ENCODE data around the gene LTB4R. TPM values are rescaled to one million over a fixed set of nuclear protein-coding genes. Genes with fewer than 3 reads are reported as not detected.
A peak's percentile ranks its signal among the peaks of the same experiment; 100 is the strongest.

Gene LTB4R
- polyA plus RNA-seq, 4 donors: 2.6 to 4.7 (median 3.8) TPM

GRCh38 chr14:24366413-24366720 is 55.1 kb downstream of the LTB4R start:
- DNase-seq (ENCODE audit: low read depth in 4 of 4, low spot score in 3 of 4): no peak

DNA sequence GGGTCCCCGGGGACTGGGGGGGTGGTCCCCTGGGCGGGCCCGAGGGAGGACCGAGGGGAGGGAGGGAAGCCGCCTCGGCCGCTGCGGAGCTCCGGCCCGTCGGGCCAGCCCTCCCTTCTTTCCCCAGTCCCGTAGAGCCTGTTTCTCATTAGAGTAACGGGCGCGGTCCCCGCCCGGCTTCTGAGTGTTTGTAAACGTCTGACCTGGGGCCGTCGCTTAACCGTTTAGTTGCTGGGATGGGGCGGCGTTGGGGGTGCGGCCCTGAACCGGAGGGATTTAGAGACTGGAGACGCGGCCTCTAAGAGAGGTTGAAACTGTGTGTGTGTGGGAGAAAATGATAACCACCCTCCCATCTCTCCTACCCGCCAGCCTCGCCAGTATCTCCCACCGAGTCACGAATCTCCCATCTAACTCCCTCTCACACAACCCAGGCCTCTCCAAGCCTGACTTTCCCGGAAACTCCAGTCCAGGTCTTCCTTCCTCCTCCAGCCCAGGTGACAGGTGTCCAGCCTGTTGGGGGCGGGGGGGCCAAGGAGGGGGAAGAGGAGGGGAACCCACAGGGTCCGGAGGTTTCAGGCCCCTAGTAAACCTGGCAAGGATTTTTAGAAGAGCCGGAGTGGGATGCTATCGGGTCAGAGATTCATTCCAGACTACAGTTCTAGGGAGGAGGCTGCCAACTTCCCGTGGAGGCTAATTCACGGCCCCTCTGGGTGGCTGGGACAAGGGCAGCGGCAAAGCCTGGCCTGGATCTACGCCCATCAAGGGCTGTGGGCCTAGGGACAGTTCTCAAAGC is 55.6 kb downstream of the LTB4R start:
- peak; percentile 92 to 96 (median 93) for DNase-seq (ENCODE audit: low read depth in 4 of 4, low spot score in 3 of 4)

Other genes with a start within 250 kb of the LTB4R start
- gene CPNE6, start 239.9 kb upstream of the LTB4R start, polyA plus RNA-seq (ENCODE audit: insufficient read length in 4 of 4): under 1 TPM in 1 of 4 donors, not detected in 3; 0.03 TPM
- 10 to 100 TPM; 25.4 to 39.1 (median 30.4) TPM for gene PCK2, start 217.2 kb upstream of the LTB4R start, polyA plus RNA-seq (ENCODE audit: insufficient read length in 4 of 4)
- gene DCAF11, start 196.7 kb upstream of the LTB4R start, polyA plus RNA-seq (ENCODE audit: insufficient read length in 4 of 4): 10 to 100 TPM; 79.8 to 83.5 (median 81.4) TPM
- gene NRL, start 196.6 kb upstream of the LTB4R start, polyA plus RNA-seq (ENCODE audit: insufficient read length in 4 of 4): 1 to 10 TPM; 2.5 to 3.7 (median 2.8) TPM
- gene FITM1, start 180.8 kb upstream of the LTB4R start, polyA plus RNA-seq (ENCODE audit: insufficient read length in 4 of 4): 1 to 10 TPM in 2 of 4 donors, under 1 TPM in 2; 0.87 to 1.2 (median 0.97) TPM
- gene PSME1, start 175.3 kb upstream of the LTB4R start, polyA plus RNA-seq (ENCODE audit: insufficient read length in 4 of 4): 100 to 1,000 TPM; 198 to 214 (median 206) TPM
- 10 to 100 TPM; 14.5 to 24.2 (median 18.9) TPM for gene EMC9, start 169.9 kb upstream of the LTB4R start, polyA plus RNA-seq (ENCODE audit: insufficient read length in 4 of 4)
- gene PSME2, start 164.9 kb upstream of the LTB4R start, polyA plus RNA-seq (ENCODE audit: insufficient read length in 4 of 4): 100 to 1,000 TPM; 156 to 183 (median 168) TPM
- 10 to 100 TPM; 49.2 to 54.2 (median 49.4) TPM for gene RNF31, start 164.0 kb upstream of the LTB4R start, polyA plus RNA-seq (ENCODE audit: insufficient read length in 4 of 4)
- gene IRF9, start 150.2 kb upstream of the LTB4R start, polyA plus RNA-seq (ENCODE audit: insufficient read length in 4 of 4): 10 to 100 TPM; 45.4 to 65.2 (median 60.4) TPM
- 10 to 100 TPM; 60.0 to 70.1 (median 64.3) TPM for gene REC8, start 139.4 kb upstream of the LTB4R start, polyA plus RNA-seq (ENCODE audit: insufficient read length in 4 of 4)
- 10 to 100 TPM; 33.2 to 41.3 (median 34.0) TPM for gene IPO4, start 122.7 kb upstream of the LTB4R start, polyA plus RNA-seq (ENCODE audit: insufficient read length in 4 of 4)
- 10 to 100 TPM; 37.8 to 48.9 (median 41.3) TPM for gene TM9SF1, start 116.1 kb upstream of the LTB4R start, polyA plus RNA-seq (ENCODE audit: insufficient read length in 4 of 4)
- 1 to 10 TPM; 3.7 to 4.8 (median 4.3) TPM for gene TSSK4, start 105.8 kb upstream of the LTB4R start, polyA plus RNA-seq (ENCODE audit: insufficient read length in 4 of 4)
- 10 to 100 TPM; 43.5 to 50.7 (median 49.8) TPM for gene CHMP4A, start 98.0 kb upstream of the LTB4R start, polyA plus RNA-seq (ENCODE audit: insufficient read length in 4 of 4)
- 10 to 100 TPM; 14.8 to 19.3 (median 16.2) TPM for gene MDP1, start 95.4 kb upstream of the LTB4R start, polyA plus RNA-seq (ENCODE audit: insufficient read length in 4 of 4)
- 100 to 1,000 TPM; 222 to 245 (median 238) TPM for gene NEDD8, start 79.1 kb upstream of the LTB4R start, polyA plus RNA-seq (ENCODE audit: insufficient read length in 4 of 4)
- gene GMPR2, start 78.6 kb upstream of the LTB4R start, polyA plus RNA-seq (ENCODE audit: insufficient read length in 4 of 4): 100 to 1,000 TPM; 102 to 121 (median 118) TPM
- 10 to 100 TPM; 55.5 to 70.6 (median 58.7) TPM for gene TINF2, start 68.9 kb upstream of the LTB4R start, polyA plus RNA-seq (ENCODE audit: insufficient read length in 4 of 4)
- gene TGM1, start 48.3 kb upstream of the LTB4R start, polyA plus RNA-seq (ENCODE audit: insufficient read length in 4 of 4): 1 to 10 TPM; 1.4 to 2.3 (median 2.1) TPM
- gene RABGGTA, start 39.9 kb upstream of the LTB4R start, polyA plus RNA-seq (ENCODE audit: insufficient read length in 4 of 4): 10 to 100 TPM; 19.7 to 24.1 (median 20.8) TPM
- 10 to 100 TPM; 44.6 to 56.9 (median 46.2) TPM for gene DHRS1, start 11.7 kb upstream of the LTB4R start, polyA plus RNA-seq (ENCODE audit: insufficient read length in 4 of 4)
- 10 to 100 TPM; 26.7 to 27.7 (median 27.0) TPM for gene NOP9, start 11.7 kb upstream of the LTB4R start, polyA plus RNA-seq (ENCODE audit: insufficient read length in 4 of 4)
- gene CIDEB, start 3.5 kb upstream of the LTB4R start, polyA plus RNA-seq (ENCODE audit: insufficient read length in 4 of 4): 10 to 100 TPM; 21.8 to 27.6 (median 24.6) TPM
- 1 to 10 TPM; 1.8 to 2.5 (median 2.0) TPM for gene LTB4R2, start 1.4 kb upstream of the LTB4R start, polyA plus RNA-seq (ENCODE audit: insufficient read length in 4 of 4)
- gene ADCY4, start 23.6 kb downstream of the LTB4R start, polyA plus RNA-seq (ENCODE audit: insufficient read length in 4 of 4): 10 to 100 TPM; 15.6 to 24.9 (median 20.4) TPM
- gene RIPK3, start 28.5 kb downstream of the LTB4R start, polyA plus RNA-seq (ENCODE audit: insufficient read length in 4 of 4): 1 to 10 TPM; 2.7 to 4.1 (median 3.2) TPM
- gene NFATC4, start 56.7 kb downstream of the LTB4R start, polyA plus RNA-seq (ENCODE audit: insufficient read length in 4 of 4): 10 to 100 TPM; 60.9 to 74.3 (median 64.2) TPM
- gene NYNRIN, start 87.5 kb downstream of the LTB4R start, polyA plus RNA-seq (ENCODE audit: insufficient read length in 4 of 4): 10 to 100 TPM; 45.3 to 48.0 (median 47.7) TPM
- 1 to 10 TPM; 2.5 to 3.5 (median 3.2) TPM for gene CBLN3, start 118.2 kb downstream of the LTB4R start, polyA plus RNA-seq (ENCODE audit: insufficient read length in 4 of 4)
- gene KHNYN, start 118.5 kb downstream of the LTB4R start, polyA plus RNA-seq (ENCODE audit: insufficient read length in 4 of 4): 10 to 100 TPM; 40.7 to 45.5 (median 44.3) TPM
- 10 to 100 TPM; 57.0 to 84.9 (median 63.0) TPM for gene SDR39U1, start 131.3 kb downstream of the LTB4R start, polyA plus RNA-seq (ENCODE audit: insufficient read length in 4 of 4)
- gene CMA1, start 196.8 kb downstream of the LTB4R start, polyA plus RNA-seq (ENCODE audit: insufficient read length in 4 of 4): under 1 TPM in 2 of 4 donors, not detected in 2; 0.30 to 0.34 TPM

Data from right renal pelvis (tissue), 4 donors.